ENCODE data around the gene NSMF.

The NSMF gene

GRCh38 chr9:137445275-137445807 lies 13.8 kb downstream of the NSMF start:
- FAIRE-seq, result peak; percentile 27

DNA sequence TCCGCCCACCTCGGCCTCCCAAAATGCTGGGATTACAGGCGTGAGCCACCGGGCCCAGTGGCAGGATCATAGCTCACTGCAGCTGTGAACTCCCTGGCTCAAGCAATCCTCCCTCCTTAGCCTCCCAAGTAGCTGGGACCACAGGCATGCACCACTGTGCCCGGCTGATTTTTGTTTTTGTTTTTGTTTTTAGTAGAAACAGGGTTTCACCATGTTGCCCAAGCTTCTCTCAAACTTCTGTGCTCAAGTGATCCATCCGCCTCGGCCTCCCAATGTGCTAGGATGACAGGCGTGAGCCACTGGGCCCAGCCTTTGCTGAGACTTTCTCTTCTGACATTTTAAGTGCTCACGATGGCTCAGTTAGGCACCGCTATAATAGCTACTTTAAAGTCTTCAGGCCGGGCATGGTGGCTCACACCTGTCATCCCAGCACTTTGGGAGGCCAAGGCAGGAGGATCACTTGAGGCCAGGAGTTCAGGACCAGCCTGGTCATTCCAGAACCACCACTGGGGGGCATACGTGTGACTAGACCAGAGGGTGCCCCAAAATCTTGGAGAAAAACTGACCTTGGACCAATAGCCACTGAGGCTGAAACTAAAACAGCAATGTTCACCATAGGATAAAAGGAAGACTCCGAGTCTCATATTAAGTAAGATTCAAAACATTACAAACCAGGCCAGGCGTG lies 14.9 kb downstream of the NSMF start:
- no peak for FAIRE-seq

DNA sequence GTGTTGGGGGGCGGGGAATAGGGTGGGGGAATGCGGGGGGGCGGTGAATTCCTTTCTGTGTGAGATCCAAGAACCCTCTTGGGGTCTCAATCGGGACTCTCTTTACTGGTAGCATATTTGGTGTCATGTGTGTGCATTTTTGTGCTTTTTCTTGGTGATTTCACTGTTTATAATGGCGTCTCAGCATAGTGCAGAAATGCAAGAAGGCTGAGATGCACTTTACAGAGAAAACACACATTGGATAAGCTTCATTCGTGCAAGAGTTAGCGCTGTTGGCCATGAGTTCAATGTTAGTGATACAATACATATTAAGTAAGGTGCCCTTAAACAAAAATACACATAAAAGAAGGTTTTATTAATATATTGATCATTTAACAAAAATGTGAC lies 17.2 kb downstream of the NSMF start:
- FAIRE-seq, result no peak

- FAIRE-seq, result no peak
These were observed 17.7 kb downstream of the NSMF start, which contains the start of gene ENTPD8 for GRCh38 chr9:137441289-137441934. TSS of gene ENTPD8 (minus strand) at chr9:137441357. CDS start at chr9:137438285, 3,072 bp downstream.

- no peak for FAIRE-seq
These were observed 19.9 kb downstream of the NSMF start for GRCh38 chr9:137439158-137439714.

DNA sequence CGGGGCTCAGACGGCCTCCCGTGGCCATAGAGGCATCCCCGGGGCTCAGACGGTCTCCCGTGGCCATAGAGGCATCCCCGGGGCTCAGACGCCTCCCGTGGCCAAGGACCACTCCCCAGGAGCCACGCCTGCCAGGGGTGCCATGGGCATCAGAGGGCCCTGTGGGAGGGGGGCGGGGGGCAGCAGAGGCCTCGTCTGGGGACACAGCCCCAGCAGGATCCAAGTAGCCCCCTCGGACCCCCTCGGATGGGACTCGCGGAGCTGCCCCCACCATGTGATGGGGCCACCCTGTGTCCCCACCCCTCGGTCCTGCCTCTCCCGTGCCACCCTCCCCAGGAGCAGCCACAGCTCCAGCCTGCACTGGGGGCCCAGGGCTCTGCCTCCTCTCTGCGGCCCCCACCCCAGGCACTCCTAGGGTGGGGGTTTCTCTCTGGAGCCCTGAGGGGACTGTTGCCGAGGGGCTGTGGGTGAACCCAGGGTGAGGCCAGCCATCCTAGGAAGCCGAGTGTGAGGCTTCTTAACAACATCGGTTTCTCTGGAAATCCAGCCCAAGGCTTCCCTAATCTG lies 20.5 kb downstream of the NSMF start:
- FAIRE-seq, result no peak

DNA sequence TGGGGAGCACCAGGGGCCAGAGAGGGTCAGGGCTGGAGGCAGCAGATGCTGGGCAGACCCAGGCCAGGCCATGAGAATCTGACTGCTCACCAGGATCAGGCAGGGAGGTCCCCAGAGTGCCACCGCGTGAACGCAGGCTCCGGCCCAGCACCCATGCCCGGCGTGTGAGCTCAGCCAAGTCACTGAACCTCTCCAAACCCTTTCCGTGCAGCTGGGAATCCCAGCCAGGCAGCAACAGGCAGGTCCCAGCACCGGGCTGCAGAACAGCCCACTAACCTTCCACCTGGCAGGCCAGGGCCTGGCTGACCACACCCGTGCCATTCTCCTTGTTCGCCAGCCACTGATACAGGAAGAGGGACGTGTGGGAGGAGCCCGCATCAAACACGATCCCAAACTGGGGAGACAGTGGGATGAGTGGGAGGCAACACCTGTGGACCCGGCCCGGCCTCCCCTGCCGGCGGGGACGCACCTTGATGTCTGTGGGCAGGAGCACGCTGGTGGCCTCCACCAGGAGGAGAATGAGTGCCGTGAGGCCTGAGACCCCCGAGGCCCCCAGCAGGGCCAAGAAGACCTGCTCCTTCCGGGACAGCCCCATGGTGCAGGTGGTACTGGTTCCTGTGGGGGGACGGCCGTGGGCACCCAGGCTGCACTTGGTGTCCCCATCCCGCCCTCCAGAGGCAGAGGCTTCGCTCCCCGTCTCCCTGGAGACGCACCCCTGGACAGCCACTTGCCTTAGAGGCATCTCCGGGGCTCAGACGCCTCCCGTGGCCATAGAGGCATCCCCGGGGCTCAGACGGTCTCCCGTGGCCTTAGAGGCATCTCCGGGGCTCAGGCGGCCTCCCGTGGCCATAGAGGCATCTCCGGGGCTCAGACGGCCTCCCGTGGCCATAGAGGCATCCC lies 21.2 kb downstream of the NSMF start:
- FAIRE-seq, result no peak

DNA sequence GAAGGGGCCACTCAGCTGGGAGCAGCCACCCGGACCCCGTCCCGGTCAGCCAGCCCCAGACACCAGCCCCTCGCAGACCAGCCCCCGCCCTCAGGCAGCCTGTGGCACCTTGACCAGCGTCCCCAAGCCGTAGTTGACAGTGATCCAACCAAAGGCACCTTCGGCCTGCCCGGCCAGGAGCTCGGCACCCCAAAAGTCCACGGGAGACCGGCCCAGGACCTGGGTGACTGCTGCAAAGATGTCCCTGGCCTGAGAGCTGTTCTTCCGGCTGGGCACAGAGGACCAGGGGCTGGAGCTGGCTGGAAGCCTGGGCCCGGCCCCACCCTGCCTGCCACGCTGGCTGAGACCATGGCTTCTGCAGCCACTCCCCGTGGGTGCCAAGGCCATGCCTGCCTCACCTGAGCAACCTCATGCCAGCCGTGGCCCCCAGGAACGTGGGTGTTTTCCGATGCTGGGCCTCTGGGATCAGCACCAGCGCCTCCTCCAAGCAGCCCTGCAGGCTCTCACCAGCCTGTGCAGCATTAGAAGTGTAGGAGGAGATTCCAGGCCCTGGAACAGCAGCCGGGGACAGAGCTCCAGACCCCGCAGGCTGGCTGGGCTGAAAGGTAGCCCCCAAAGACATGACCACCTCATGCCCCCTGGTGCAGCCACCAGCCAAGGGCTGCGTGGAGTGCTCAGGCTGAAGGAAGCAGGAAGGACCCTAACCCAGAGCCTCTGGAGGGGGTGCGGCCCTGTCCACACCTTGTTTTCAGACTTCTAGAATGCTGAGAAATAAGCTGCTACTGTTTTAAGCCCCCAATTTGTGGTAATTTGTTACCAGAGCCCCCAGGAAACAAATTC lies 22.2 kb downstream of the NSMF start:
- no peak for FAIRE-seq

- no peak for FAIRE-seq
These were observed 23.0 kb downstream of the NSMF start for GRCh38 chr9:137435980-137436760.

- FAIRE-seq, result no peak
These were observed 23.7 kb downstream of the NSMF start for GRCh38 chr9:137435381-137435891.

GRCh38 chr9:137434498-137435380 lies 24.4 kb downstream of the NSMF start:
- FAIRE-seq, result no peak

DNA sequence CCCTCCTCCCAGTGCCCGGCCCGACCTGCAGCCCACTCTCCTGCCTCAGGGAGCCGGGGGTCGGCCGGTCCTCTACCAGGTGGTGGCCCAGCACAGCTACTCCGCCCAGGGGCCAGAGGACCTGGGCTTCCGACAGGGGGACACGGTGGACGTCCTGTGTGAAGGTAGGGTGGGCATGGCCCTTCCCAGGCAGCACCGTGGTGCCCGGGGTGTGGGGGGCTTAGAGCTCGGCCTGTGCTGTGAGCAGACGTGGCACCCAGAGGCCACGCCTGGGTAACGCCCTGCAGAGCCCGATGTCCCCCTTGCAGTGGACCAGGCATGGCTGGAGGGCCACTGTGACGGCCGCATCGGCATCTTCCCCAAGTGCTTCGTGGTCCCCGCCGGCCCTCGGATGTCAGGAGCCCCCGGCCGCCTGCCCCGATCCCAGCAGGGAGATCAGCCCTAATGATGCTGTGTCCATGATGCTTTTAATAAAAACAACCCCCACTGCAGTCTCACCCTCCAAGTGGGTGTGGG lies 25.2 kb downstream of the NSMF start:
- FAIRE-seq, result no peak

DNA sequence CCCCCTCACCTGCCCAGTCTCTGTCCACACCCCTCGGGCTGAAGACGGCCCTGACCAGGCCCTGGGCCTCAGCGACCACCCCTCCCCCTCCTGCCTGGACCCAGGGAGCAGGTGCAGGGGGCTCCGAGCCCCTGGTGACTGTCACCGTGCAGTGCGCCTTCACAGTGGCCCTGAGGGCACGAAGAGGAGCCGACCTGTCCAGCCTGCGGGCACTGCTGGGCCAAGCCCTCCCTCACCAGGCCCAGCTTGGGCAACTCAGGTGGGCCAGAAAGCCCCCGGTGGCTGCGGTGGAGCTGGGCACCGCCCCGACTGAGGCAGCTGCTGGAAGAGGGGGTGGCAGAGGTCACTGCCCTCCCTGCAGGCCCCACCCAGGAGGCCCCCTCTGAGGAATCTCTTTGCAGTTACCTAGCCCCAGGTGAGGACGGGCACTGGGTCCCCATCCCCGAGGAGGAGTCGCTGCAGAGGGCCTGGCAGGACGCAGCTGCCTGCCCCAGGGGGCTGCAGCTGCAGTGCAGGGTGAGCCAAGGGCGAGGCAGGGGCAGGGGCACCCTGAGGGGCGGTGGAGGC lies 25.7 kb downstream of the NSMF start:
- no peak for FAIRE-seq

DNA sequence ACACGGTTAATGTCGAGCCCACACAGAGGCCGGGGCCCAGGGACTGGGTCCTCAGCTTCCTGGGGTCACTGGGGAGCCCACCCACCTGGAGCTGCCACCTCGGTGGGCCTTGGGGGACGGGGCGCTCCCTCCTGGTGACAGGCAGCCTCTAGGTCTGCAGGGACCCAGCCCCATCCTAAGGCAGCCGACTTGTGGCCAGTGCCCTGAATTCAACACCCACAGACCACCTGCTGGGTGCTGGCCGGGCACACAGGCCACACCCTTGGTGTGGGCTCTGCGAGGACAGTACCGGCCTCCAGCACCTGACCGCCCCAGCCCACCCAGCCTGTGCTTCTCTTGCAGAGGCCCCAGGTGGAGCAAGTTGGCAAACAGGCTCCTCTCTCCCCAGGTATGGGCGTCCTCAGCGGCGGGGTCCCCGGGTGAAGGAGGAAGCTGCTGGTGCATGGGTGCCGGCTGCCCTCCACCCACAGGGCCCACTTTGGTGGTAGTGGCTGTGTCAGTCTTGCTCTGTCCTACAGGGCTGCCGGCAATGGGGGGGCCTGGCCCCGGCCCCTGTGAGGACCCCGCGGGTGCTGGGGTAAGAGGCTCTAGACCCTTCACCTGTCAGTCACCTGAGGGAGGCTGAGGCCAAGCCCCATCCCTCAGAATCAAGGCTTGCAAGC lies 26.3 kb downstream of the NSMF start:
- no peak for FAIRE-seq

- FAIRE-seq, result no peak
These were observed 27.7 kb downstream of the NSMF start for GRCh38 chr9:137431416-137431931.

DNA sequence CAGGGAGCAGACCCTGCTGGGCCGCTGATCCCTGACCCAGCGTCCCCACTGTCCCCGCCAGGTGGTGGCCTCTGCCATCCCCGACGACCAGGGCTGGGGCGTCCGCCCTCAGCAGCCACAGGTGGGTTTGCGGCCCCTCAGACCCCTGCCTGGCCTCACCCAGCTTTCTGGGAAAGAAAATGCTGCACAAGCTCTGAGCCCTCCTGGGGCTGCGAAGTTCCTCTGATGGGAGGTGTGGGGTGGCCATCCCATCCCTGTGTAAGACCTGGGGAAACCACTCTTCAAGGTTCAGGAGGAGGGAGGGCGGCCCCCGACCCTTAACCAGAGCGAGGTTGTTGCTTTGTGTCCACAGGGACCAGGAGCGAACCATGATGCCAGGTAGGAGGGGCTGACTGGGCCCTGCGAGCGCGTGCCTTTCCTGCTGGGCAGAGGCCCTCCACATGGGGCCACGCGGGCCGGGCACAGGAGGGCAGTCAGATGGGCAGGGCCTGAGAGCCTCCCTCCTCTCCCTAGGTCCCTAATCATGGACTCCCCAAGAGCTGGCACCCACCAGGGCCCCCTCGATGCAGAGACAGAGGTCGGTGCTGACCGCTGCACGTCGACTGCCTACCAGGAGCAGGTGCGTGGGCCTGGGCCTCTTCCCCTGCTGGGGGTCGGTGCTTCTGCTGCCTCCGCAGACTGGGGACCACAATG lies 28.3 kb downstream of the NSMF start:
- no peak for FAIRE-seq

- FAIRE-seq, result no peak
These were observed 29.0 kb downstream of the NSMF start for GRCh38 chr9:137429974-137430722.

Data from G401.6 (cell line).